Activated T-cell treated with anti-CD3 and anti-CD28 coated beads for 4 hours (primary cell): ENCODE data around the gene GSTA3.
"Not testable (repeated sequence)": the region's sequence is repeated elsewhere in the genome, so short reads cannot be mapped to it uniquely, and the experiment has no call there.

Source experiments
- DNase-seq: peaks from one replicate; pipeline ENCODE4 v3.0.0-alpha.2; 2020

GSTA3 gene

GRCh38 chr6:52909531-52909930, at the start of gene GSTA3:
TSS of gene GSTA3 (minus strand) at chr6:52909698. CDS start at chr6:52905834, 3,864 bp downstream.
- no peak for DNase-seq

DNA sequence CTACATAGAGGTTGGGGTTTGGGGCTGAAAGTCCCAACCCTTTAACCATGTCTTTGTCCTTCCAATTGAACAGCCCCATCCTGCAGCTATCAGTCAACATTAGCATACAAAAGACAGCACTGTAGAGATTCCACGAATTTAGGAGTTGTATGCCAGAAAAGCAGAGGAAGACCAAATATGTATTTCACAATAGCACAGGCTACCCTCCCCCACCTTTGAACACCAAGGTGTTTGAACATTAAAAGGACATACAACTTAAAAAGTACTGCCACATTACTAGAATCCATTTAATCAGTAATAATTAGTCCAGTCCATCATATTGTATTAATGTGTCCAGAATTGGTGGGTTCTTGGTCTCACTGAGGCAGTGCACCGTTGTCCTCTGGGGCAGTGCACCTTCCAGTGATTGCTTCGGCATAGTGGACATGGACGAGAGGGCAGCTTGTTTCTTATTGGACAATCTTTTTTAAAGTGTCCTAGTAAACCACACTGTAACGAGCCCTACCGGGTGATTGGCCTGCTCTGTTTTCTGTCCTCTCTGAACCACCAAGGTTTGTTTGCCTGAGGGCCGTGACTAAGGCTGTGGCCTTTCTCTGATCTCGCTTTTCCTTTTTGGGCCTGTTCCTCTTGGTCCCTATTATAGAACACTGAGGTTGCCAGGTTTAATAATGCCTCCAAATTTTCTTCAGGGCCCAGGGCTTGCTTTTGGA, 49.2 kb upstream of the GSTA3 start:
- DNase-seq, result no peak

GRCh38 chr6:52955871-52956270, 46.4 kb upstream of the GSTA3 start:
- no peak for DNase-seq

- DNase-seq, result no peak
Observed at GRCh38 chr6:52953911-52954839, 44.7 kb upstream of the GSTA3 start.

GRCh38 chr6:52946306-52946705, 36.8 kb upstream of the GSTA3 start:
- no peak for DNase-seq

GRCh38 chr6:52942821-52943220, 33.3 kb upstream of the GSTA3 start:
- DNase-seq, result not testable (repeated sequence)

DNA sequence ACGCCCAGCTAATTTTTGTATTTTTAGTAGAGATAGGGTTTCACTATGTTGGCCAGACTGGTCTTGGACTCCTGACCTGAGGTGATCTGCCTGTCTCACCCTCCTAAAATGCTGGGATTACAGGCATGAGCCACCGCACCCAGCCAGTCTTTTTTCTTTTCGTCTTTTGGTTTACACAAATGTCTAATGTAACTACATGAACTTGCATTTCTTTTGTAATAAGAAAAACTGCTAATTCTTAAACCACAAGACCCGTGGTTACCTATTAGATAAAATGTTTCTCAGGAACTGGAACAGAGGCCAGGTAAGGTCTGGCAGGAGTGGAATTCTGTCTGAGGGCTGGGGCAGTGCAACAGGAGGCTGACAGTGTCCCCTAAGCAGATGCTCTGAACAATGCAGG, 32.7 kb upstream of the GSTA3 start:
- no peak for DNase-seq

- DNase-seq, result no peak
Observed at GRCh38 chr6:52937908-52938307, 28.4 kb upstream of the GSTA3 start.

GRCh38 chr6:52933778-52934177, 24.3 kb upstream of the GSTA3 start:
- DNase-seq, result no peak

DNA sequence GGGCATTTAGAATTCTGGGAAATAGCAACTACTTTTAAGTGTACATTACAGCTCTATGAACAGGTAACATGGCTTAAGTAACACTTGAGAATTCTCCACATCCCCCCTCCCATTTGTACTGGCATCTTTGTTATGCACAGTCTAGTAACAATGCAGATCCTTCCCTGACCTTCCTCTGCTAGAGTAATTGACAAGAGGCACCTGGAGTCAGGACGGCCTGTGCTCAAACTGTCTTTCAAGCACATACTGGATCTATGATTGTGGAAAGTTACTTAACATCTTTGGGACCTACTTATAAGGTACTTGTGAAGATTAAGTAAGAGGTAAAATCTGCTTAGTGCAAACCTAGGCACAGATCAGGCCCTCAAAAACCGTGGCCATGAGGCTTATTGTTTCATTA, 21.9 kb upstream of the GSTA3 start:
- no peak for DNase-seq

DNA sequence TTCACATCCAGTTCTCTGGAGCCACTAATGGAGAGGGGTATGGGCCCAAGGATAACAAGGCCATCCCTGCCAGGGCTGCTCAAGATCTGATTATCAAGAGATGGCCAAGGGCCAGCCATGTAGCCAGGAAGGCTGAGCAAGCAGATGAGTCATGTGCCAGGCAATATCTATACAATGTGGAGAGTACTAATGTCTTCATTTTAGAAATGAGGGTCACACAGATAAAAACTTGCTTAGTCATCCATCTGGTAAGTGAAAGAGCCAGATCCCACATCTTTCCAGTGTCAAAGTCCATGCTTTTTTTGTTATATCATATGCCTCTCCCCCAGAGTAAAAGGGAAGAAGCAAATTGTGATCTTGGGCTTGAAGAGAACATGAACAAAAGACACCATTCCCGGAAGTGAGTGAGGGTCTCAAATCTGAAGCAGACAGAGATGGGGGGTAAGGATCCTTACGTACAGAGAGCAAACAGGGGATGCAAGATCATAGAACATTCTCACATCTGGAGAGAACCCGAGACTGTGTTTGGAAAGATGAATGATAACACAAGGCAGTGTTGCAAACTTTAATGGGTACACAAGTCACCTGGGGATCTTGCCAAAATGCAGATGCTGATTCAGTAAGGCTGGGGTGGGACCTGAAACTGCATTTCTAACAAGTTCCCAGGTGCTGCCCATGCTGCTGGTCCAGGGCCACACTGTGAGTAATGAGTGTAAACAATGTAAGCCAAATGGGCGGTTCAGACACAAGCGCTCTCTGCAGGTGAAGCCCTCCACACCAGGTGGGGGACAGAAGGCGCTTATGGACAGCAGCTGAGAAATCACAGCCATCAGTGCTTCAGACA, 20.0 kb upstream of the GSTA3 start:
- no peak for DNase-seq

DNA sequence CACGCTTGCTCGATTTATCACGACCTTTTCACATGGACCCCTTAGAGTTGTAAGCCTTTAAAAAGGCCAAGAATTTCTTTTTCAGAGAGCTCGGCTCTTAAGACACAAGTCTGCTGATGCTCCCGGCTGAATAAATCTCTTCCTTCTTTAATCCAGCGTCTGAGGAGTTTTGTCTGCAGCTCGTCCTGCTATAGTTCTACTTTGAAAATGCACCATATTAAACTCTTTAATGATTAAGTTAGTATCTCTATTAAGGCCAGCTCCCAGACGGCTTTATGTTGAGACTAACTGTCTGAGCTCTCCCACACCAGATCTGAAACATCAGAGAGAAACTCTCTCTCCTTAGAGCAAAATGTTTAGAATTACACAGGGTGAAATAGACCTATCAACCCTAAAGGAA, 18.0 kb upstream of the GSTA3 start:
- no peak for DNase-seq

GRCh38 chr6:52925919-52926792, 16.7 kb upstream of the GSTA3 start:
- DNase-seq, result no peak

GRCh38 chr6:52925042-52925441, 15.5 kb upstream of the GSTA3 start:
- DNase-seq, result no peak

- not testable (repeated sequence) for DNase-seq
Observed at GRCh38 chr6:52923689-52924088, 14.2 kb upstream of the GSTA3 start.

GRCh38 chr6:52922161-52922560, 12.7 kb upstream of the GSTA3 start:
- DNase-seq, result no peak

GRCh38 chr6:52921743-52922142, 12.2 kb upstream of the GSTA3 start:
- no peak for DNase-seq

- DNase-seq, result not testable (repeated sequence)
Observed at GRCh38 chr6:52919511-52919910, 10.0 kb upstream of the GSTA3 start.

- DNase-seq, result not testable (repeated sequence)
Observed at GRCh38 chr6:52918771-52919170, 9.3 kb upstream of the GSTA3 start.

GRCh38 chr6:52918027-52918686, 8.7 kb upstream of the GSTA3 start:
- DNase-seq, result not testable (repeated sequence)

DNA sequence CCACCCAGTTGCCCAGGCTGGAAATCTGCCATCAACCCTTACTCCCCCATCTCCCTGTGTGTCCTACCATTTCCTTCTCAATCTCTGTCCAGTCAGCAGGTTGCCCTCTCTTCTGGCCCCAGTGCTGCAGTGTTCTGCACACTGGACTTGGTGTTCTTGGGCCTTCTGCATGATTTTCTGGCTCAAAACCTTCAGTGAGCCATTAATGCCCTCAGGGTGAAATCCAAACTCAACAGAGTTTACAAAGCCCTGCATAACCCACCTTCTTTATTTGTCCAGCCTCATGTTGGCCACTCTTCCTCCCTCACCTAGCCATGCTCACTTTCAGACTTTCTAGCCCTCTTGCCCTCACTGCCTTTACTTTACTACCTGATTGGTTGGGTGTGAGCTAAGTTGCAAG, 5.0 kb upstream of the GSTA3 start:
- DNase-seq, result no peak

DNA sequence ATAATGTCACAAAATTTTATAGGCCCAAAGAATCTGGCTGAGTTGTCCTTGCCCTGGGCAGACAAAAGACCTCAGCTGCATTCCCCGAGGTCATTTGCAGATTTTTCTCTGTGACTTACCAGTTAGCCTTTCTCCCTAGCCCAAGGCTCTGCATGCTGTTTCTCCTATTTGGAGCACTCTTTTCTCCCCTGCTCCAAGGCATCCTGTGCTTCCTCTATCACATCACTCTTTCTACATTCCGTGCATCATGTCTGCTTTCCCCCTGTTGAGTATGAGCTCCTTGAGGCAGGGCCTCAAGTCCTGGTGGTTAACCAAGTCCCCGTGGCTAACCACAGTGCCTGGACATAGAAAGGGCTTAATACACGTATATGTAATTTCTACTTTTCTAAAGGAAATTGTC, 593 bp upstream of the GSTA3 start:
- DNase-seq, result no peak
